CD14-positive monocyte (primary cell): ENCODE results near the gene CNIH2. TPM values are rescaled to one million over a fixed set of nuclear protein-coding genes. Genes with fewer than 3 reads are reported as not detected.

Experiments
- DNase-seq, 3 donors: peaks; one replicate each; pipeline ENCODE4 v3.0.0-alpha.2; 2011 to 2022
- H2AFZ ChIP-seq: 2 replicates; pipeline ENCODE4 v1.6.0; 2012; ENCODE audit warnings: mild to moderate bottlenecking, low read depth, low read length, inconsistent platforms; ENCODE audit not compliant: insufficient read depth, poor library complexity, severe bottlenecking
- H3K27ac ChIP-seq, 2 donors: 1 replicate in 1 of 2; 2 replicates in 1 of 2; pipeline ENCODE4 v1.5.1; 2012 to 2013; ENCODE audit warnings: low read length in 2 of 2, control low read depth in 1 of 2, inconsistent platforms in 1 of 2, low read depth in 1 of 2, mild to moderate bottlenecking in 1 of 2
- H3K27me3 ChIP-seq, 2 donors: one replicate each; pipeline versions ENCODE4 v1.6.0 to v1.6.1; 2011 to 2013; ENCODE audit warnings: low read length in 2 of 2; ENCODE audit not compliant: control insufficient read depth in 2 of 2, insufficient read depth in 2 of 2
- H3K36me3 ChIP-seq, 2 donors: replicated peaks in 1 of 2; 1 replicate in 1 of 2; 2 replicates in 1 of 2; pipeline versions ENCODE4 v1.5.1 to v1.6.1; 2012 to 2013; ENCODE audit warnings: low read length in 2 of 2, control low read depth in 1 of 2, inconsistent platforms in 1 of 2, mild to moderate bottlenecking in 1 of 2; ENCODE audit not compliant: insufficient read depth in 2 of 2, control insufficient read depth in 1 of 2
- H3K4me1 ChIP-seq, 2 donors: 1 replicate in 1 of 2; 2 replicates in 1 of 2; pipeline versions ENCODE4 v1.5.1 to v1.6.1; 2012 to 2013; ENCODE audit warnings: low read length in 2 of 2, control low read depth in 1 of 2, inconsistent platforms in 1 of 2, mild to moderate bottlenecking in 1 of 2, moderate library complexity in 1 of 2; ENCODE audit not compliant: insufficient read depth in 2 of 2, control insufficient read depth in 1 of 2
- H3K4me2 ChIP-seq: replicated peaks from 2 replicates; pipeline ENCODE3; 2012; ENCODE audit warnings: low read length, moderate library complexity, mild to moderate bottlenecking; ENCODE audit not compliant: poor library complexity, severe bottlenecking; ENCODE audit errors: extremely low read depth
- H3K4me3 ChIP-seq, 3 experiments: fragments of 200-600 bp in 1 of 3; sonication (generic) in 1 of 3; replicated peaks in 1 of 3; 1 replicate in 2 of 3; 2 replicates in 1 of 3; pipeline ENCODE4 v1.5.1; 2011 to 2013; ENCODE audit warnings: low read length in 3 of 3, mild to moderate bottlenecking in 3 of 3, control low read depth in 2 of 3, low read depth in 2 of 3, inconsistent platforms in 1 of 3, moderate library complexity in 1 of 3
- H3K79me2 ChIP-seq: 2 replicates; pipeline ENCODE4 v1.6.0; 2012; ENCODE audit warnings: mild to moderate bottlenecking, control low read depth, inconsistent platforms, low read length, moderate library complexity; ENCODE audit not compliant: insufficient read depth
- H3K9ac ChIP-seq: 2 replicates; pipeline ENCODE4 v1.6.0; 2017; ENCODE audit warnings: low read length, mild to moderate bottlenecking; ENCODE audit not compliant: insufficient read depth, poor library complexity, severe bottlenecking
- H3K9me3 ChIP-seq, 2 donors: replicated peaks in 1 of 2; 1 replicate in 1 of 2; 2 replicates in 1 of 2; pipeline versions ENCODE4 v1.5.1 to v1.6.1; 2012 to 2013; ENCODE audit warnings: low read length in 2 of 2, control low read depth in 1 of 2; ENCODE audit not compliant: control insufficient read depth in 1 of 2, insufficient read depth in 1 of 2
- H4K20me1 ChIP-seq: 2 replicates; pipeline ENCODE4 v1.6.0; 2012; ENCODE audit warnings: mild to moderate bottlenecking, low read length, control low read depth, moderate library complexity; ENCODE audit not compliant: insufficient read depth
- H3K27ac Mint-ChIP-seq, 7 donors: one replicate each; pipeline ENCODE4 v1.8.0; 2020; ENCODE audit warnings: mild to moderate bottlenecking in 7 of 7, mixed read lengths in 7 of 7, moderate library complexity in 6 of 7, inconsistent platforms in 2 of 7
- H3K27me3 Mint-ChIP-seq, 3 donors: one replicate each; pipeline ENCODE4 v1.8.0; 2021 to 2022; ENCODE audit warnings: low read depth in 3 of 3, mild to moderate bottlenecking in 3 of 3, mixed read lengths in 3 of 3, moderate library complexity in 3 of 3, inconsistent platforms in 1 of 3
- H3K36me3 Mint-ChIP-seq, 2 donors: one replicate each; pipeline ENCODE4 v1.8.0; 2020; ENCODE audit warnings: mixed read lengths in 2 of 2, inconsistent platforms in 1 of 2, mild to moderate bottlenecking in 1 of 2
- H3K4me1 Mint-ChIP-seq: one replicate; pipeline ENCODE4 v1.8.0; 2020; ENCODE audit warnings: mild to moderate bottlenecking, mixed read lengths
- H3K4me3 Mint-ChIP-seq, 2 donors: one replicate each; pipeline ENCODE4 v1.8.0; 2020; ENCODE audit warnings: mild to moderate bottlenecking in 2 of 2, mixed read lengths in 2 of 2, moderate library complexity in 1 of 2
- H3K9me3 Mint-ChIP-seq, 7 donors: one replicate each; pipeline ENCODE4 v1.8.0; 2020 to 2022; ENCODE audit warnings: mixed read lengths in 7 of 7, mild to moderate bottlenecking in 6 of 7, moderate library complexity in 6 of 7, inconsistent platforms in 2 of 7
- CTCF ChIP-seq: fragments of 200-600 bp; IDR thresholded peaks from one replicate; pipeline ENCODE4 v1.8.0; 2022; ENCODE audit warnings: antibody characterized with exemption, mild to moderate bottlenecking
- WGBS: methylation state at CpG from one replicate; pipeline ENCODE4 v1.1.5; 2013; ENCODE audit warnings: missing lambda C conversion rate; ENCODE audit not compliant: insufficient coverage; 5-methylcytosine and 5-hydroxymethylcytosine counted together
- intact Hi-C, 2 donors: fragments of 100-400 bp; cut with micrococcal nuclease; formaldehyde crosslinking; loops; one replicate each; pipeline versions ENCODE4 v1.15.0 to v1.15.1; 2023
- polyA plus RNA-seq, 3 donors: library from polyadenylated mRNA; depleted of rRNA in 1 of 3; unstranded in 2 of 3; stranded (reverse) in 1 of 3; fragments of 300-500 nt in 2 of 3; fragments of >200 nt in 1 of 3; fragmentation: Illumina TruSeq in 2 of 3; gene quantifications; 1 replicate in 2 of 3; 2 replicates in 1 of 3; pipeline ENCODE4 v1.2.3, GENCODE V29; 2012 to 2021

The CNIH2 gene
- polyA plus RNA-seq, 3 donors: 1.2 TPM; not detected in 2

DNA sequence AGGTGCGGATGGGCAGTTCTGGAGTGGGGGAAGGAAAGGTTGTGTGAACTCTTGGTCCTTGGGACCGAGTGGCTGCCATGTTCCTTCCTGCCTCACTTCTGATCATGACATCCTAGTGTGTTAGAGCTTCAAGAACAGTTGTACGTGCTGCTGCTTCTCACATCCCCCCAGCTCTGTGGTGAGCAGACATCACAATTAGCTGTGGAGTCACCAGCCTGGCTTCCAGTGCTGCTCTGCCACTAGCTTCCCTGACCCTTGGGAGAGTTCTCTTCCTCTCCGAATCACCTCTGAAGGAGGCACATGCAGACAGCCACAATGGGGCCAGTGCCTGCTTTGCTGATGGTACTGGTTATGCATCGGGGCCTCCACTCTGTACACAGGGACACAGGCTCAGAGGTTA lies 15.8 kb upstream of the CNIH2 start:
- Mint-ChIP-seq H3K36me3 (peaks cover 7 to 13% of the 10 kb centered on the region in 2 donors), H3K9me3 (peaks cover 0 to 6% (median 0%) of the 10 kb centered on the region in 7 donors), H3K27me3 (peaks cover 13 to 32% (median 22%) of the 10 kb centered on the region in 3 donors), H3K4me3 (no peak overlapping the region), H3K4me1 (peaks cover 10% of the 10 kb centered on the region), H3K27ac (no peak overlapping the region)
- DNase-seq: no peak
- Histone ChIP-seq H4K20me1 (no peaks in the 10 kb centered on the region), H3K27me3 (peaks cover 2 to 14% of the 10 kb centered on the region in 2 donors), H3K4me1 (peaks cover 18 to 23% of the 10 kb centered on the region in 2 donors), H3K4me2 (no peak overlapping the region), H3K27ac (no peak overlapping the region), H2AFZ (no peak overlapping the region), H3K9ac (no peak overlapping the region), H3K4me3 (no peak overlapping the region), H3K36me3 (no peaks in the 10 kb centered on the region), H3K9me3 (peaks cover 0 to 1% of the 10 kb centered on the region in 2 donors), H3K79me2 (no peaks in the 10 kb centered on the region)
- TF ChIP-seq CTCF: no peak
- intact Hi-C loops: no loop called here
- WGBS: 91% methylated on average over 4 of the region's 5 CpGs

- no peak for DNase-seq
- no peak overlapping the region for H2AFZ ChIP-seq
- peaks cover 18 to 21% of the 10 kb centered on the region in 2 donors for H3K4me1 ChIP-seq
- H3K4me3 ChIP-seq: no peak overlapping the region
- no peaks in the 10 kb centered on the region for H3K36me3 ChIP-seq
- Mint-ChIP-seq H3K36me3 (peaks cover 7 to 13% of the 10 kb centered on the region in 2 donors), H3K27me3 (peaks cover 12 to 27% (median 18%) of the 10 kb centered on the region in 3 donors), H3K4me1 (peaks cover 11% of the 10 kb centered on the region), H3K27ac (no peak overlapping the region), H3K4me3 (no peak overlapping the region), H3K9me3 (peaks cover 0 to 5% (median 0%) of the 10 kb centered on the region in 7 donors)
- H3K27me3 ChIP-seq: peaks cover 0 to 12% of the 10 kb centered on the region in 2 donors
- intact Hi-C loops: no loop called here
- H3K9ac ChIP-seq: no peak overlapping the region
- H3K4me2 ChIP-seq: no peak overlapping the region
- 99% methylated on average over 12 of the region's 12 CpGs for WGBS
- no peak for TF ChIP-seq CTCF
- no peaks in the 10 kb centered on the region for H3K79me2 ChIP-seq
- no peaks in the 10 kb centered on the region for H4K20me1 ChIP-seq
- no peaks in the 10 kb centered on the region for H3K9me3 ChIP-seq
- no peak overlapping the region for H3K27ac ChIP-seq
These were observed 15.3 kb upstream of the CNIH2 start for GRCh38 chr11:66262696-66263095.
